Upper lobe of right lung (tissue), 1 donor: Measurements from ENCODE around the gene STRIP1. TPM values are rescaled to one million over a fixed set of nuclear protein-coding genes. Genes with fewer than 3 reads are reported as not detected.

Experiments used
- ATAC-seq: fragments of 200-7000 bp; cut with Tn5 transposase; one replicate; pipeline ENCODE4 v1.9.1; 2020; ENCODE audit warnings: mild to moderate bottlenecking, moderate library complexity
- DNase-seq: peaks from one replicate; pipeline ENCODE4 v3.0.0-alpha.2; 2020
- H3K27ac ChIP-seq: fragments of 200-600 bp; one replicate; pipeline ENCODE4 v1.8.0; 2022
- H3K27me3 ChIP-seq: fragments of 200-600 bp; one replicate; pipeline ENCODE4 v1.8.0; 2022; ENCODE audit warnings: mild to moderate bottlenecking
- H3K36me3 ChIP-seq: fragments of 200-600 bp; one replicate; pipeline ENCODE4 v1.8.0; 2022
- H3K4me1 ChIP-seq: fragments of 200-600 bp; one replicate; pipeline ENCODE4 v1.8.0; 2022
- H3K4me3 ChIP-seq: fragments of 200-600 bp; one replicate; pipeline ENCODE4 v1.8.0; 2022; ENCODE audit warnings: mild to moderate bottlenecking
- H3K9me3 ChIP-seq: fragments of 200-600 bp; one replicate; pipeline ENCODE4 v1.8.0; 2022
- intact Hi-C: fragments of 100-400 bp; cut with DNase I; formaldehyde crosslinking; loops from one replicate; pipeline ENCODE4 v1.11.0; 2022
- total RNA-seq: library from RNA; stranded (reverse); fragmentation: NEBNext Ultra II Directional; extraction: Animal tissue kit (Norgen Biotek cat#: 25700); gene quantifications from one replicate; pipeline ENCODE4 v1.2.1, GENCODE V29; 2021
- TF ChIP-seq, protein P1 (sequence below): fragments of 200-600 bp; IDR thresholded peaks from one replicate; pipeline ENCODE4 v1.8.0; 2022; ENCODE audit warnings: antibody characterized with exemption
- donor health status: DM: no; HTN: yes; CAD: no; lungs with severe emphysema.

The STRIP1 gene
- total RNA-seq, 1 donor from 2014 or later = 35.6 TPM

DNA sequence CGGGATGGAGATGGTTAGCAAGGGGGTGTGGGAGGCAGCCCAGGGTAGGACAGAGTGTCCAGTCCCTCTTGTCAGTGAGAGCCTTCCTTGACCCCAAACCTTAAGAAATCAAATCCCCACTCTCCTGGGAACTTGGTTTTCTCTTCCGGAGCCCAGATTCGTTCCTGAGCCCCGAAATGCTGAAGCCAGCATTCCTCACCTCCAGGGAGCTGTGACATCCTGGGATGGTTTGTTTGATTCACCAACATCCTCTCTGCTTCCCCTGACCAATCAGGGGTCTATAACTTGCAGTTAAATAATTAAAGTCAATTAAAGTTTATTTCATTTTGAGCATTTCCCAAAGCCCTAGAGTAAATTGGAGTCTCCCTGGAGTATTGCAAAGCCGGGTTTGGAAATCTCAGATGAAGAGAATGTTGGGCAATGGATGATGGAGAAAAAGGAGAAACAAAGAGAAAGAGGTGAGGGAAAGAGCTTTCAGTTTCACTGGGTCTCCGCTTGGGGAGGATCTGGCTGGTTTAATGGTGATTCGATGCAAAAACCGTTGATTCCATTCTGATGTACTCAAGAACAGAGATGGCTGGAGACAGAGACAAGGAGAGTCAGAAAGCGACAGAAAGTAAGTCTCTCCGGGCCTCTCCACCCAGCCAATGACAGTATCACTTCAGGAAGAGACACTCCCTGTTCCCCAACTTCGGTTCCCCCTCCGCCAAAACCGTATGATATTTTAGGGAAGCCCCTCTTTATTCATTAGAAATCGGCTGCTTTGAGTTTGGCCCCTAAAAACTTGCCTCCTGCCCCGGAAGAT lies 48.8 kb downstream of the STRIP1 start:
- ATAC-seq (no peak), DNase-seq (no peak)
- Histone ChIP-seq H3K27ac (peak overlapping the region; percentile 72), H3K4me3 (peak overlapping the region; percentile 68), H3K9me3 (no peaks in the 10 kb centered on the region), H3K27me3 (no peaks in the 10 kb centered on the region), H3K4me1 (peaks cover 10% of the 10 kb centered on the region), H3K36me3 (no peaks in the 10 kb centered on the region)
- TF ChIP-seq, protein P1, sequence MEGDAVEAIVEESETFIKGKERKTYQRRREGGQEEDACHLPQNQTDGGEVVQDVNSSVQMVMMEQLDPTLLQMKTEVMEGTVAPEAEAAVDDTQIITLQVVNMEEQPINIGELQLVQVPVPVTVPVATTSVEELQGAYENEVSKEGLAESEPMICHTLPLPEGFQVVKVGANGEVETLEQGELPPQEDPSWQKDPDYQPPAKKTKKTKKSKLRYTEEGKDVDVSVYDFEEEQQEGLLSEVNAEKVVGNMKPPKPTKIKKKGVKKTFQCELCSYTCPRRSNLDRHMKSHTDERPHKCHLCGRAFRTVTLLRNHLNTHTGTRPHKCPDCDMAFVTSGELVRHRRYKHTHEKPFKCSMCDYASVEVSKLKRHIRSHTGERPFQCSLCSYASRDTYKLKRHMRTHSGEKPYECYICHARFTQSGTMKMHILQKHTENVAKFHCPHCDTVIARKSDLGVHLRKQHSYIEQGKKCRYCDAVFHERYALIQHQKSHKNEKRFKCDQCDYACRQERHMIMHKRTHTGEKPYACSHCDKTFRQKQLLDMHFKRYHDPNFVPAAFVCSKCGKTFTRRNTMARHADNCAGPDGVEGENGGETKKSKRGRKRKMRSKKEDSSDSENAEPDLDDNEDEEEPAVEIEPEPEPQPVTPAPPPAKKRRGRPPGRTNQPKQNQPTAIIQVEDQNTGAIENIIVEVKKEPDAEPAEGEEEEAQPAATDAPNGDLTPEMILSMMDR = no peak
- intact Hi-C loops = no loop called here

DNA sequence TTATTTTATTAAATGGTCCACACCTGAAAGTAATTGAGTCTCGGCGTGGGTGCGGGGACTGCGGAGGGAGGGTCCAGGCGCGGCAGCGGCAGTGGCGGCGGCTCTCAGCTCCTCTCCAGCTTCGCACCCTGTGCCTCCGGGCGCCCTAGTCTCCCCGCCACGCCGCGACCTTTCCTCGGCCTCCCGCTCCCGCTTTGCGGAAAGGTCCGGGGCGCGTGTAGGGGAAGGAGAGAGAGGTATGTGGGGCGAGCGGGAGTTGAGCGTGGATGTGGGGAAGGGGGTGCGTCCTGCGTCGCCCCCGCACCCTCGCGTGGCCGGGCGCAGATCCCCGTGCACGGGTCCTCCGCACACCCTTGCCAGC lies 49.4 kb downstream of the STRIP1 start:
- H3K27ac ChIP-seq = peak overlapping the region; percentile 72
- intact Hi-C loops = no loop called here
- no peaks in the 10 kb centered on the region for H3K9me3 ChIP-seq
- H3K4me3 ChIP-seq = peak overlapping the region; percentile 68
- no peak for DNase-seq
- ATAC-seq = peak; percentile 34
- H3K4me1 ChIP-seq = peaks cover 10% of the 10 kb centered on the region
- H3K27me3 ChIP-seq = no peaks in the 10 kb centered on the region
- TF ChIP-seq, protein P1 = no peak
- no peaks in the 10 kb centered on the region for H3K36me3 ChIP-seq

DNA sequence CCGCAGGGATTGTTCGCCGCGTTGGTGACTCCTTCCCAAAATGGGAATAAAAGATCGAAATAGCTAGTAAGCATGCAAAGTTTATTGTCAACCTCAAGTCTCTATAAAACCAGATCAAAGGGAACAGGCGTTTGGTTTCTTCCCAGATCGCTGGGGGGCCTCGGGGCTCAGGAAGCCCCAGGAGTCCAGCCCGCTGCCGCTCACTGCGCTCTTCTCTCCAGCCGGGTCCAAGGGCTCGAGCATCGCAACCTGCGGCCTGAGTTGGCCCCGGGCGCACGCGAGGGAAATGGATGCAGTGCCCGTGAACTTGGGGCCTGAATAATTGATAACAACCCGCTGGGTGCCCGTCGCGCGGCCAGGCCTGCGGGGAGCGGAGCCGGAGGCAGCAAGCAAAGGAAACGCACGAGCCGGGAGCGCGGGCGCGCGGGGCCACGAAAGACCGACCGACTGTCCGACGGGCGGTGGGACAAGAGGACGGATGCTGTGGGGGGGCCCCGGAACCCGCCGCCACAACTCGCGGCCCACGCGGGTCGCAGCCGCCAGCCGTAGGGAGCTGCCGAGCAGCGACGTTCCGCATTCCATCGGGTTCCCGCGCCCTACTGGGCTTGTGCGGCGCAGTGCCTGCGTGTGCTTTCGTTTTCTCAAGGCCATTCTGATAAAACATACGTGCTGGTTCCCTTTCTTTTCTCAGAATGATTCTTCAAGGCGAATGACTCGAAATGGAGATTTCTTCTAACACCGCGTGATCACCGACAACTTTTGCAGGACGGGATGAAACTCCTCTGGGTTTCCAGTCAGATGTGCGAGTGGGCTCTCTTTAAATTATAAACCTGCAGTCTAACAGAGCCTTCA lies 50.0 kb downstream of the STRIP1 start:
- TF ChIP-seq, protein P1 = no peak
- peak overlapping the region; percentile 72 for H3K27ac ChIP-seq
- peak overlapping the region; percentile 68 for H3K4me3 ChIP-seq
- intact Hi-C loops = no loop called here
- H3K27me3 ChIP-seq = no peaks in the 10 kb centered on the region
- peak; percentile 84 for ATAC-seq
- peak; percentile 83 for DNase-seq
- H3K9me3 ChIP-seq = no peaks in the 10 kb centered on the region
- no peaks in the 10 kb centered on the region for H3K36me3 ChIP-seq
- peaks cover 10% of the 10 kb centered on the region for H3K4me1 ChIP-seq

DNA sequence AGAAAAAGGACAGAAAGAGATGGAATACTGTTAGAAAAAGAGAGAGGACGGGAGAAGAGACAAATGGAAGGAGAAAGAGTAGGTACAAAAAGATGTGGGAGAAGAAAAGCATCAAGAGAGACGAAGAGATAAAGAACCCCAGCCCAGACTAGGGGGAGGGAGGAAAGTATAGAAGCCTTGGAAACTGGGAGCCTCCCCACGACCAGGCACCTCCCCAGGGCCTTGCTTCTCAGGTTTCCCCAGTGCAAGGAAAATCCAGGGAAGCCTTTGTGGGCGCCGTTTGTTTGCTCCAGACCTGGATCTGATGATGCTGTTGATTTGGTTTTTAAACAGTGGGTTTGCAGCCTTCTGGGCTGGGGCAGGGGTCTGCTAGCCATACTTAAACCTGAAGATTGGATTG lies 51.2 kb downstream of the STRIP1 start:
- ATAC-seq (no peak), DNase-seq (no peak)
- H3K9me3 ChIP-seq = no peaks in the 10 kb centered on the region
- H3K27me3 ChIP-seq = no peaks in the 10 kb centered on the region
- no peak overlapping the region for H3K4me3 ChIP-seq
- H3K4me1 ChIP-seq = peaks cover 10% of the 10 kb centered on the region
- TF ChIP-seq, protein P1 = no peak
- no peak overlapping the region for H3K27ac ChIP-seq
- intact Hi-C loops = no loop called here
- no peaks in the 10 kb centered on the region for H3K36me3 ChIP-seq

DNA sequence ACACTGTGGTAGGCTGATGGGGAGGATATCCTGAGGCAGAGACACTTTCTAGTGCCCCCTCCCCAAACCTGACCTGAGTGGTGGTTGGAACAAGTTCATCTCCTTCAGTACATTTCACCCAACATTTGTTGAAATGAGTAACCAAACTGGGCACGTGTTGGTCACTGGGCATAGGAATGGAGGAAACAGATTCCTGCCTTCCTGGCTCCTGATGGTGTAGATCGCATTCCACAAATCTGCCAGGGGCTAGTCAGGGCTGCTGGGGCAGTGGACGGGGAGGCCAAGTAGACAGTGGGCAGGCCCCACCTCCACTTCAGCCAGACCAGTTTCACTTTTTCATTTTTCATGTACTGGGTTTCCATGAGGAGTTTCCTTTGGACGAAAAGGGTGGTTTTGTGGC lies 52.5 kb downstream of the STRIP1 start:
- Histone ChIP-seq H3K4me3 (no peak overlapping the region), H3K9me3 (no peaks in the 10 kb centered on the region), H3K4me1 (peaks cover 10% of the 10 kb centered on the region), H3K27ac (no peak overlapping the region), H3K27me3 (no peaks in the 10 kb centered on the region), H3K36me3 (no peaks in the 10 kb centered on the region)
- intact Hi-C loops = no loop called here
- TF ChIP-seq, protein P1 = no peak
- ATAC-seq (peak; percentile 18), DNase-seq (no peak)
